HCT116 (cell line): ENCODE results near the gene DRG2.

Experiments
- CEBPB ChIP-seq: IDR thresholded peaks from 2 replicates; pipeline ENCODE4 v1.6.1; 2012; ENCODE audit warnings: low read depth
- CTCF ChIP-seq, 3 experiments: fragments of 200-600 bp in 1 of 3; sonication (generic) in 1 of 3; IDR thresholded peaks in 2 of 3; conservative IDR thresholded peaks in 1 of 3; 2 replicates each; pipeline ENCODE4 v1.5.1; 2012 to 2017; ENCODE audit warnings: low read depth in 2 of 3, low read length in 2 of 3, antibody characterized with exemption in 1 of 3, borderline replicate concordance in 1 of 3, control low read depth in 1 of 3, mild to moderate bottlenecking in 1 of 3, mixed read lengths in 1 of 3, mixed run types in 1 of 3, moderate library complexity in 1 of 3; ENCODE audit not compliant: insufficient read depth in 1 of 3
- EZH2 ChIP-seq: fragments of 200-600 bp; sonication (generic); IDR thresholded peaks from 2 replicates; pipeline ENCODE4 v1.6.1; 2017; ENCODE audit warnings: antibody characterized with exemption, mixed run types
- EZH2phosphoT487 ChIP-seq: fragments of 200-600 bp; IDR thresholded peaks from 2 replicates; pipeline ENCODE4 v1.6.1; 2018; ENCODE audit warnings: antibody characterized with exemption, borderline replicate concordance
- FOSL1 ChIP-seq: IDR thresholded peaks from 2 replicates; pipeline ENCODE4 v1.6.1; 2012; ENCODE audit warnings: low read depth
- POLR2A ChIP-seq: IDR thresholded peaks from 2 replicates; pipeline ENCODE4 v1.7.0; 2011; ENCODE audit warnings: borderline replicate concordance; ENCODE audit not compliant: insufficient read depth, insufficient read length; ENCODE audit errors: extremely low read depth
- POLR2AphosphoS5 ChIP-seq: IDR thresholded peaks from 2 replicates; pipeline ENCODE4 v1.6.1; 2011; ENCODE audit warnings: mild to moderate bottlenecking, low read depth, low read length, moderate library complexity
- RAD21 ChIP-seq: IDR thresholded peaks from 2 replicates; pipeline ENCODE4 v1.6.1; 2012; ENCODE audit warnings: low read depth, mild to moderate bottlenecking
- SIN3A ChIP-seq: IDR thresholded peaks from 2 replicates; pipeline ENCODE4 v1.6.1; 2012; ENCODE audit warnings: low read depth
- SP1 ChIP-seq: IDR thresholded peaks from 2 replicates; pipeline ENCODE4 v1.6.1; 2012; ENCODE audit warnings: low read depth
- SRF ChIP-seq: IDR thresholded peaks from 2 replicates; pipeline ENCODE4 v1.6.1; 2012; ENCODE audit warnings: low read depth
- TF ChIP-seq, protein P1 (sequence below): IDR thresholded peaks from 2 replicates; pipeline ENCODE4 v1.6.1; 2012
- TF ChIP-seq, protein P2 (sequence below): IDR thresholded peaks from 2 replicates; pipeline ENCODE4 v1.6.1; 2011; ENCODE audit warnings: mild to moderate bottlenecking, low read length, moderate library complexity; ENCODE audit not compliant: insufficient replicate concordance; ENCODE audit errors: extremely low read depth

DNA sequence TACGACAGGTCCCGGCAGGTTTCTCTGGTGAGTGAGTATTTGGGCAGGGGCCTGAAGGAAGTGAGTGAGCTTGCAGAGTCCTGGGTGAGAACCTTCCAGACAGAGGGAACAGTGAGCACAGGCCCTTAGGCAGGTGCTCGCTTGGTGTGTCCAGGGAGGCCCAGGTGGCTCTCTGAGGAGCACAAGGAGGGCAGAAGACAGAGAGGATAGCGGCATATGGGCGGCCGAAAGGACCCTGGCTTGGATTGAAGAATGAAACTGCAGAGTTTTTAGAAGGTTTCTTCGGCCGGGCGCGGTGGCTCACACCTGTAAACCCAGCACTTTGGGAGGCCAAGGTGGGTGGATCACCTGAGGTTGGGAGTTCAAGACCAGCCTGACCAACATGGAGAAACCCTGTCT lies 6.7 kb downstream of the DRG2 start:
- no peak for TF ChIP-seq SP1
- TF ChIP-seq SIN3A, result no peak
- no peak for TF ChIP-seq SRF
- no peak for TF ChIP-seq CTCF (IDR thresholded peaks at IDR 0.05 in 2 of 3, conservative IDR thresholded peaks at IDR 0.05 in 1 of 3; ENCODE audit: borderline replicate concordance in 1 of 3, insufficient read depth in 1 of 3, low read depth in 2 of 3, low read length in 2 of 3)
- TF ChIP-seq, protein P1, sequence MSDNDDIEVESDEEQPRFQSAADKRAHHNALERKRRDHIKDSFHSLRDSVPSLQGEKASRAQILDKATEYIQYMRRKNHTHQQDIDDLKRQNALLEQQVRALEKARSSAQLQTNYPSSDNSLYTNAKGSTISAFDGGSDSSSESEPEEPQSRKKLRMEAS, result no peak
- no peak for TF ChIP-seq POLR2A
- TF ChIP-seq EZH2phosphoT487, result no peak
- no peak for TF ChIP-seq EZH2
- TF ChIP-seq POLR2AphosphoS5, result no peak
- TF ChIP-seq, protein P2, sequence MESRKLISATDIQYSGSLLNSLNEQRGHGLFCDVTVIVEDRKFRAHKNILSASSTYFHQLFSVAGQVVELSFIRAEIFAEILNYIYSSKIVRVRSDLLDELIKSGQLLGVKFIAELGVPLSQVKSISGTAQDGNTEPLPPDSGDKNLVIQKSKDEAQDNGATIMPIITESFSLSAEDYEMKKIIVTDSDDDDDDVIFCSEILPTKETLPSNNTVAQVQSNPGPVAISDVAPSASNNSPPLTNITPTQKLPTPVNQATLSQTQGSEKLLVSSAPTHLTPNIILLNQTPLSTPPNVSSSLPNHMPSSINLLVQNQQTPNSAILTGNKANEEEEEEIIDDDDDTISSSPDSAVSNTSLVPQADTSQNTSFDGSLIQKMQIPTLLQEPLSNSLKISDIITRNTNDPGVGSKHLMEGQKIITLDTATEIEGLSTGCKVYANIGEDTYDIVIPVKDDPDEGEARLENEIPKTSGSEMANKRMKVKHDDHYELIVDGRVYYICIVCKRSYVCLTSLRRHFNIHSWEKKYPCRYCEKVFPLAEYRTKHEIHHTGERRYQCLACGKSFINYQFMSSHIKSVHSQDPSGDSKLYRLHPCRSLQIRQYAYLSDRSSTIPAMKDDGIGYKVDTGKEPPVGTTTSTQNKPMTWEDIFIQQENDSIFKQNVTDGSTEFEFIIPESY, result no peak
- TF ChIP-seq RAD21, result no peak
- no peak for TF ChIP-seq FOSL1
- no peak for TF ChIP-seq CEBPB
